HEK293 (cell line): ENCODE results near the gene TMOD2.

ENCODE experiments used
- CTCF ChIP-seq: fragments of 450-650 bp; formaldehyde crosslinking; IDR thresholded peaks from 2 replicates; pipeline ENCODE4 v1.5.1; 2016; ENCODE audit warnings: missing biosample characterization, missing genetic modification characterization
- REST ChIP-seq: fragments of 450-650 bp; formaldehyde crosslinking; IDR thresholded peaks from 2 replicates; pipeline ENCODE4 v1.5.1; 2016; ENCODE audit warnings: missing biosample characterization, missing genetic modification characterization
- SALL2 ChIP-seq: fragments of 450-650 bp; formaldehyde crosslinking; IDR thresholded peaks from 2 replicates; pipeline ENCODE4 v1.5.0; 2017; ENCODE audit warnings: missing biosample characterization, mild to moderate bottlenecking, missing genetic modification characterization, borderline replicate concordance
- ZFP37 ChIP-seq: fragments of 450-650 bp; formaldehyde crosslinking; IDR thresholded peaks from 2 replicates; pipeline ENCODE4 v1.5.1; 2016; ENCODE audit warnings: missing biosample characterization, missing genetic modification characterization
- ZFP69B ChIP-seq: fragments of 450-650 bp; formaldehyde crosslinking; IDR thresholded peaks from 2 replicates; pipeline ENCODE4 v1.5.1; 2016; ENCODE audit warnings: missing biosample characterization, missing genetic modification characterization
- ZNF335 ChIP-seq: fragments of 450-650 bp; formaldehyde crosslinking; conservative IDR thresholded peaks from 2 replicates; pipeline ENCODE4 v1.5.1; 2016; ENCODE audit warnings: missing biosample characterization, missing genetic modification characterization
- ZNF423 ChIP-seq: fragments of 450-650 bp; formaldehyde crosslinking; IDR thresholded peaks from 2 replicates; pipeline ENCODE4 v1.5.1; 2016; ENCODE audit warnings: missing biosample characterization, missing genetic modification characterization
- ZNF518A ChIP-seq: fragments of 450-650 bp; formaldehyde crosslinking; conservative IDR thresholded peaks from 2 replicates; pipeline ENCODE4 v1.5.1; 2016; ENCODE audit warnings: low read depth, missing biosample characterization, missing genetic modification characterization
- ZNF561 ChIP-seq: fragments of 450-650 bp; IDR thresholded peaks from 2 replicates; pipeline ENCODE4 v1.5.1; 2018; ENCODE audit warnings: missing biosample characterization, missing genetic modification characterization, borderline replicate concordance
- ZNF624 ChIP-seq: fragments of 450-650 bp; formaldehyde crosslinking; IDR thresholded peaks from 2 replicates; pipeline ENCODE4 v1.5.1; 2017; ENCODE audit warnings: missing biosample characterization, missing genetic modification characterization
- ZSCAN18 ChIP-seq: fragments of 450-650 bp; formaldehyde crosslinking; IDR thresholded peaks from 2 replicates; pipeline ENCODE4 v1.5.1; 2016; ENCODE audit warnings: missing biosample characterization, missing genetic modification characterization
- ZSCAN30 ChIP-seq: fragments of 450-650 bp; IDR thresholded peaks from 2 replicates; pipeline ENCODE4 v1.5.1; 2018; ENCODE audit warnings: missing biosample characterization, mild to moderate bottlenecking, missing genetic modification characterization, moderate library complexity

GRCh38 chr15:51865317-51865716 lies 113.9 kb downstream of the TMOD2 start:
- no peak for TF ChIP-seq CTCF (tag by site-specific recombination)
- TF ChIP-seq ZNF624 (tag by site-specific recombination) = no peak
- no peak for TF ChIP-seq REST (tag by site-specific recombination)
- no peak for TF ChIP-seq ZFP37 (tag by site-specific recombination)
- TF ChIP-seq ZNF335 = no peak
- no peak for TF ChIP-seq ZSCAN18 (tag by site-specific recombination)
- no peak for TF ChIP-seq ZNF423
- no peak for TF ChIP-seq ZNF518A (tag by site-specific recombination)
- no peak for TF ChIP-seq ZNF561 (tag by site-specific recombination)
- no peak for TF ChIP-seq ZSCAN30 (tag by site-specific recombination)
- TF ChIP-seq SALL2 = no peak
- TF ChIP-seq ZFP69B (tag by site-specific recombination) = no peak
